Measurements from ENCODE around the gene PARL.
"Not testable (repeated sequence)": the region's sequence is repeated elsewhere in the genome, so short reads cannot be mapped to it uniquely, and the experiment has no call there.

Gene PARL

GRCh38 chr3:183816681-183817510, 67.8 kb downstream of the PARL start:
- DNase-seq: no peak

GRCh38 chr3:183815951-183816475, 68.7 kb downstream of the PARL start:
- DNase-seq: no peak

GRCh38 chr3:183815563-183815940, 69.1 kb downstream of the PARL start:
- no peak for DNase-seq

- no peak for DNase-seq
Measured at GRCh38 chr3:183814240-183814639, 70.4 kb downstream of the PARL start.

GRCh38 chr3:183812761-183813445, 71.8 kb downstream of the PARL start:
- DNase-seq: no peak

- no peak for DNase-seq
Measured at GRCh38 chr3:183811638-183812037, 73.0 kb downstream of the PARL start.

GRCh38 chr3:183810643-183811594, 73.8 kb downstream of the PARL start:
- DNase-seq: no peak

GRCh38 chr3:183809270-183809669, 75.4 kb downstream of the PARL start:
- DNase-seq: no peak

GRCh38 chr3:183808355-183808754, 76.3 kb downstream of the PARL start:
- no peak for DNase-seq

- DNase-seq: no peak
Measured at GRCh38 chr3:183807881-183808280, 76.8 kb downstream of the PARL start.

GRCh38 chr3:183807209-183807728, 77.4 kb downstream of the PARL start:
- no peak for DNase-seq

- DNase-seq: no peak
Measured at GRCh38 chr3:183802989-183803388, 81.7 kb downstream of the PARL start.

- DNase-seq: no peak
Measured at GRCh38 chr3:183801601-183802000, 83.1 kb downstream of the PARL start.

- no peak for DNase-seq
Measured at GRCh38 chr3:183800243-183800863, 84.3 kb downstream of the PARL start.

GRCh38 chr3:183799461-183799860, 85.2 kb downstream of the PARL start:
- no peak for DNase-seq

GRCh38 chr3:183797996-183798395, 86.7 kb downstream of the PARL start:
- DNase-seq: no peak

- no peak for DNase-seq
Measured at GRCh38 chr3:183796372-183796771, 88.3 kb downstream of the PARL start.

- no peak for DNase-seq
Measured at GRCh38 chr3:183794452-183794851, 90.2 kb downstream of the PARL start.

GRCh38 chr3:183792976-183793375, 91.7 kb downstream of the PARL start:
- DNase-seq: no peak

- no peak for DNase-seq
Measured at GRCh38 chr3:183790700-183791099, 94.0 kb downstream of the PARL start.

- no peak for DNase-seq
Measured at GRCh38 chr3:183789826-183790225, 94.9 kb downstream of the PARL start.

- DNase-seq: not testable (repeated sequence)
Measured at GRCh38 chr3:183784503-183784902, 100.2 kb downstream of the PARL start.
